ENCODE measurements around the gene RNF34.

Gene RNF34

DNA sequence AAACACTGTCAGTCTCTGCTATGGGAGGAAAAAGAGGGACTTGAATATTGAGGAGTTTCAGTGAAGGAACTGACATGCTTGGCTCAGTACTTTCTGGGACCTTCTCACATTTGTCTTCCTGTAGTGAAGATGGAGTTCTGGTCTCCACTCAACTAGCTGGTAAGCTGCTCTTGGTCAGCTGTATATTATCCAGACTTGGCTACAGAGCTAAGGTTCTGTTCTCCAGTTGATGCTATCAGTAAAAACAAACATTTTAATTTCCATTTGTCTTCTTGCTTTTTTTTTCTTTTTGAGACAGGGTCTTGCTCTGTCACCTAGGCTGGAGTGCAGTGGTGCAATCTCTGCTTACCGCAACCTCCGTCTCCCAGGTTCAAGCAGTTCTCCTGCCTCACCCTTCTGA is 5.3 kb downstream of the RNF34 start:
- ATAC-seq (no peak), DNase-seq (no peak)
- no peak overlapping the region for H3K27ac Mint-ChIP-seq
- peaks cover 38% of the 10 kb centered on the region for H3K36me3 Mint-ChIP-seq (ENCODE audit: low read depth)
- no peaks in the 10 kb centered on the region for H3K27me3 Mint-ChIP-seq
- peaks cover 23% of the 10 kb centered on the region for H3K4me1 Mint-ChIP-seq
- H3K4me3 Mint-ChIP-seq = no peak overlapping the region
- H3K9me3 Mint-ChIP-seq = no peaks in the 10 kb centered on the region

DNA sequence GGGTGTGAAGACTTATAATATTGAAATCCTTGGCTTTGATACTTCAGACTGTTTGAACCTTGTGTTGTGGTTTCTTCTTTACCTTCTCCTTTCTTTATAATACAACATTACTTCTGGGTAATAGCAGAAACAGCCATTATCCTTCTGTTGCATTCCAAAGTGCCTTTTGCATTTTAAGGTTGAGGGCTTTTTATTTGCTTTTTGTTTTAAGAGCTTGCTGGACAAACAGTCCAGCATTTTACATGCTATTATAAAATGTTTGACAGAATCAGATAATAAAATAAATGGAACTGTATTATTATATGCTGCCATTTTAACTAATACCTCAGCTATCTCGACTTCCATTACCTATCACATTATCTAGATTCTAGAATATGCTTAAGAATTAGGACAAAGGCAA is 14.0 kb downstream of the RNF34 start:
- Mint-ChIP-seq H3K27ac (no peak overlapping the region), H3K9me3 (no peaks in the 10 kb centered on the region), H3K4me1 (peaks cover 7% of the 10 kb centered on the region), H3K4me3 (no peak overlapping the region), H3K27me3 (no peaks in the 10 kb centered on the region), H3K36me3 (ENCODE audit: low read depth) (peaks cover 24% of the 10 kb centered on the region)
- DNase-seq (no peak), ATAC-seq (no peak)

- H3K4me1 Mint-ChIP-seq = peaks cover 3% of the 10 kb centered on the region
- H3K9me3 Mint-ChIP-seq = no peaks in the 10 kb centered on the region
- H3K36me3 Mint-ChIP-seq (ENCODE audit: low read depth) = peaks cover 49% of the 10 kb centered on the region
- no peak overlapping the region for H3K27ac Mint-ChIP-seq
- H3K27me3 Mint-ChIP-seq = no peaks in the 10 kb centered on the region
- DNase-seq = no peak
- H3K4me3 Mint-ChIP-seq = no peak overlapping the region
- ATAC-seq = no peak
These were observed 17.9 kb downstream of the RNF34 start for GRCh38 chr12:121417847-121418246.

- H3K36me3 Mint-ChIP-seq (ENCODE audit: low read depth) = peaks cover 59% of the 10 kb centered on the region
- H3K9me3 Mint-ChIP-seq = no peaks in the 10 kb centered on the region
- DNase-seq (no peak), ATAC-seq (no peak)
- H3K4me1 Mint-ChIP-seq = peaks cover 3% of the 10 kb centered on the region
- no peak overlapping the region for H3K27ac Mint-ChIP-seq
- H3K27me3 Mint-ChIP-seq = no peaks in the 10 kb centered on the region
- H3K4me3 Mint-ChIP-seq = no peak overlapping the region
These were observed 20.2 kb downstream of the RNF34 start for GRCh38 chr12:121420109-121420508.

DNA sequence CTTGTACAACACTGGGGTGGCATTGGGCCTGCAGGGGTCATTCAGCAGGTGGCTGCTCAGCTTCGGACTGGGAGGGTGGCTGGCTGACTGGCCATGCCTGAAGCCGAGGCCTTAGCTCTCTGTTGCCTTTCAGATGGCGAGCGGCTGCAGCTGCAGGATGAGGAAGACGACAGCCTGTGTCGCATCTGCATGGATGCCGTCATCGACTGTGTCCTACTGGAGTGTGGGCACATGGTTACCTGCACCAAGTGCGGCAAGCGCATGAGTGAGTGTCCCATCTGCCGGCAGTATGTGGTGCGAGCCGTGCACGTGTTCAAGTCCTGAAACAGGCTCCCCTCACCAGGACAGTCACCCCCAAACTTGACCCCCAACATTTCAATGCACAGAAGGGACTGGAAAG is 23.3 kb downstream of the RNF34 start:
- Mint-ChIP-seq H3K4me3 (no peak overlapping the region), H3K36me3 (ENCODE audit: low read depth) (peaks cover 61% of the 10 kb centered on the region), H3K27ac (no peak overlapping the region), H3K9me3 (no peaks in the 10 kb centered on the region), H3K27me3 (no peaks in the 10 kb centered on the region), H3K4me1 (peaks cover 4% of the 10 kb centered on the region)
- no peak for DNase-seq
- no peak for ATAC-seq

GRCh38 chr12:121423682-121424623 is 24.0 kb downstream of the RNF34 start:
- no peak for ATAC-seq
- Mint-ChIP-seq H3K4me1 (peaks cover 4% of the 10 kb centered on the region), H3K4me3 (no peak overlapping the region), H3K36me3 (ENCODE audit: low read depth) (peaks cover 68% of the 10 kb centered on the region), H3K27me3 (no peaks in the 10 kb centered on the region), H3K9me3 (no peaks in the 10 kb centered on the region), H3K27ac (peak overlapping the region; percentile 18)
- no peak for DNase-seq

DNA sequence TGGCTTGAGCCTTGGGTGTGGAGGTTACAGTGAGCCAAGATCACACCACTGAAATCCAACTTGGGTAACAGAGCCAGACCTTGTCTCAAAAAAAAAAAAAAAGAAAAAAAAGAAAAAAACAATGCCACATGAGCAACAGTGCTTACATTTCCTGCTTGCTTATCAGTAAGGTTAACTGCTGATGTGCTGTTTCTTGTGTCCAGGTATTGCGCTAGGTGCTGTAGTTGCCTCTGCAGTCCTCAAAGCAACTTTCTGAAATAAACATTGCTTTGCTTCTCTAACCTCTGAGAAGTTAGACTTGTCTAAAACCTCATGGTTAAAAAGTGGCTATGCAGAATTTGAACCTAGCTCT is 24.7 kb downstream of the RNF34 start:
- Mint-ChIP-seq H3K36me3 (ENCODE audit: low read depth) (peaks cover 74% of the 10 kb centered on the region), H3K9me3 (no peaks in the 10 kb centered on the region), H3K27me3 (no peaks in the 10 kb centered on the region), H3K27ac (no peak overlapping the region), H3K4me3 (no peak overlapping the region), H3K4me1 (peaks cover 4% of the 10 kb centered on the region)
- DNase-seq (no peak), ATAC-seq (no peak)

- H3K4me1 Mint-ChIP-seq = peaks cover 4% of the 10 kb centered on the region
- no peaks in the 10 kb centered on the region for H3K9me3 Mint-ChIP-seq
- H3K27me3 Mint-ChIP-seq = no peaks in the 10 kb centered on the region
- peaks cover 68% of the 10 kb centered on the region for H3K36me3 Mint-ChIP-seq (ENCODE audit: low read depth)
- ATAC-seq (no peak), DNase-seq (no peak)
- peak overlapping the region; percentile 39 for H3K27ac Mint-ChIP-seq
- no peak overlapping the region for H3K4me3 Mint-ChIP-seq
These were observed 27.7 kb downstream of the RNF34 start for GRCh38 chr12:121427556-121428050.

- no peaks in the 10 kb centered on the region for H3K27me3 Mint-ChIP-seq
- H3K4me3 Mint-ChIP-seq = no peak overlapping the region
- ATAC-seq = no peak
- no peaks in the 10 kb centered on the region for H3K9me3 Mint-ChIP-seq
- H3K4me1 Mint-ChIP-seq = peaks cover 4% of the 10 kb centered on the region
- H3K36me3 Mint-ChIP-seq (ENCODE audit: low read depth) = peaks cover 71% of the 10 kb centered on the region
- no peak for DNase-seq
- peak overlapping the region; percentile 16 for H3K27ac Mint-ChIP-seq
These were observed 29.0 kb downstream of the RNF34 start for GRCh38 chr12:121428883-121429282.

- ATAC-seq (no peak), DNase-seq (no peak)
- Mint-ChIP-seq H3K9me3 (no peaks in the 10 kb centered on the region), H3K27me3 (no peaks in the 10 kb centered on the region), H3K4me3 (no peak overlapping the region), H3K27ac (no peak overlapping the region), H3K36me3 (ENCODE audit: low read depth) (peaks cover 74% of the 10 kb centered on the region), H3K4me1 (peaks cover 4% of the 10 kb centered on the region)
These were observed 31.0 kb downstream of the RNF34 start for GRCh38 chr12:121430833-121431415.

- H3K4me3 Mint-ChIP-seq = no peak overlapping the region
- DNase-seq (no peak), ATAC-seq (no peak)
- peak overlapping the region; percentile 55 for H3K27ac Mint-ChIP-seq
- H3K36me3 Mint-ChIP-seq (ENCODE audit: low read depth) = peaks cover 79% of the 10 kb centered on the region
- peaks cover under 1% of the 10 kb centered on the region for H3K4me1 Mint-ChIP-seq
- peaks cover 8% of the 10 kb centered on the region for H3K9me3 Mint-ChIP-seq
- no peaks in the 10 kb centered on the region for H3K27me3 Mint-ChIP-seq
These were observed 33.0 kb downstream of the RNF34 start for GRCh38 chr12:121432740-121433480.

- Mint-ChIP-seq H3K27ac (peak overlapping the region; percentile 19), H3K9me3 (peaks cover 8% of the 10 kb centered on the region), H3K27me3 (no peaks in the 10 kb centered on the region), H3K4me1 (no peaks in the 10 kb centered on the region), H3K36me3 (ENCODE audit: low read depth) (peaks cover 67% of the 10 kb centered on the region), H3K4me3 (no peak overlapping the region)
- ATAC-seq (no peak), DNase-seq (no peak)
These were observed 36.8 kb downstream of the RNF34 start for GRCh38 chr12:121436706-121437105.

GRCh38 chr12:121438905-121439304 is 39.0 kb downstream of the RNF34 start:
- Mint-ChIP-seq H3K9me3 (peaks cover 8% of the 10 kb centered on the region), H3K4me3 (no peak overlapping the region), H3K27ac (no peak overlapping the region), H3K27me3 (no peaks in the 10 kb centered on the region), H3K36me3 (ENCODE audit: low read depth) (peaks cover 53% of the 10 kb centered on the region), H3K4me1 (peaks cover 4% of the 10 kb centered on the region)
- DNase-seq (no peak), ATAC-seq (no peak)

GRCh38 chr12:121439715-121440114 is 39.8 kb downstream of the RNF34 start:
- ATAC-seq (no peak), DNase-seq (no peak)
- Mint-ChIP-seq H3K36me3 (ENCODE audit: low read depth) (peaks cover 50% of the 10 kb centered on the region), H3K4me1 (peaks cover 8% of the 10 kb centered on the region), H3K27me3 (no peaks in the 10 kb centered on the region), H3K4me3 (no peak overlapping the region), H3K27ac (no peak overlapping the region), H3K9me3 (peaks cover 8% of the 10 kb centered on the region)

DNA sequence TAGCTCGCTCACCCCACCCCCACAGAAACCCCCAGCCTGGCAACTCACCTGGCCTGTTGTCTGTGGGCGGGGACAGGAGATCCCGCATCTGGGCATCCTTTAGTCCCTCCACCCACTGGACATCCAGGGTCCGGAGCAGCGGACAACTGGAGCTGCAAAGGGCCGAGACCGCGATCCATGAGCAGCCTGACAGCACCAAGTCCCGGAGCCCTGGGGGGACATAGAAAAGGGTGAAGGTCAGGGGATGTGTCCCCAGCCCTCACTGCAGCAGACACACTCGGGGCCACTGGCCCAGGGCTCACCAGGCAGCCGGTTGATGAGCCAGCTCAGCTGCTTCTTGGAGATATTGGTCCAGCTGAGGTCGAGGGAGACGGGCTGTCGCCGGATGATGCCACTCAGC is 40.9 kb downstream of the RNF34 start:
- H3K4me1 Mint-ChIP-seq = peaks cover 8% of the 10 kb centered on the region
- H3K27ac Mint-ChIP-seq = no peak overlapping the region
- no peak overlapping the region for H3K4me3 Mint-ChIP-seq
- no peaks in the 10 kb centered on the region for H3K27me3 Mint-ChIP-seq
- no peak for DNase-seq
- H3K36me3 Mint-ChIP-seq (ENCODE audit: low read depth) = peaks cover 41% of the 10 kb centered on the region
- no peak for ATAC-seq
- peaks cover 8% of the 10 kb centered on the region for H3K9me3 Mint-ChIP-seq

All from activated naive CD8-positive, alpha-beta T cell treated with anti-CD3 and anti-CD28 coated beads, Interleukin-2, amount 50 U/mL, for 24 hours (primary cell).